ENCODE data around the gene ECD. TPM values are rescaled to one million over a fixed set of nuclear protein-coding genes. Genes with fewer than 3 reads are reported as not detected.
A peak's percentile ranks its signal among the peaks of the same experiment; 100 is the strongest.
"Not testable (repeated sequence)": the region's sequence is repeated elsewhere in the genome, so short reads cannot be mapped to it uniquely, and the experiment has no call there.

ECD gene
- total RNA-seq, 1 donor from 2014 or later = 15.8 TPM

GRCh38 chr10:73119952-73120351 lies 47.9 kb downstream of the ECD start:
- H3K4me3 ChIP-seq = no peak overlapping the region
- peak overlapping the region; percentile 81 for H3K27ac ChIP-seq (replicated peaks)
- no peak for DNase-seq
- no peaks in the 10 kb centered on the region for H3K27me3 ChIP-seq (ENCODE audit: low read depth)
- no peaks in the 10 kb centered on the region for H3K9me3 ChIP-seq (replicated peaks)
- peaks cover 34% of the 10 kb centered on the region for H3K36me3 ChIP-seq
- intact Hi-C loops (cut with micrococcal nuclease) = no loop called here
- TF ChIP-seq CTCF (IDR thresholded peaks at IDR 0.05; ENCODE audit: borderline replicate concordance) = no peak
- H3K4me1 ChIP-seq = peaks cover 26% of the 10 kb centered on the region

DNA sequence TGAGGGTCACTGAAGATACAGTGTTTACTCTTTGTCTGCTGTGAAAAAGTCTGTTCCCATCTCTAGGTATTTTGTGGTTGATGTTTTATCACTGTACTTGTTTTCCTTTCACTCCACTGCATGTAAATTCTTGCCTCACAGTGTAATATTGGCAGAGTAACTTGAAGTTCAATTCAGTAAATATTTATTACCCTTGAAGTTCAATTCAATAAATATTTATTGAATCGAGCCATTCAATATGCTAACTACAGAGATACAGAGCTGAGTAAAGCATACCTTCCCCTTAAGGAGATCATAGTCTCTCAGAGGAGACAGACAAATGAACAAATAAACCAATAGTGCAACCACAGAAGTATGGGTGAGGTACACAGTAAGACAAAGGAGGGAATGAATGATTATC lies 48.4 kb downstream of the ECD start:
- H3K9me3 ChIP-seq (replicated peaks) = no peaks in the 10 kb centered on the region
- peak overlapping the region; percentile 81 for H3K27ac ChIP-seq (replicated peaks)
- H3K4me3 ChIP-seq = no peak overlapping the region
- H3K27me3 ChIP-seq (ENCODE audit: low read depth) = no peaks in the 10 kb centered on the region
- intact Hi-C loops (cut with micrococcal nuclease) = no loop called here
- TF ChIP-seq CTCF (IDR thresholded peaks at IDR 0.05; ENCODE audit: borderline replicate concordance) = no peak
- peaks cover 29% of the 10 kb centered on the region for H3K36me3 ChIP-seq
- no peak for DNase-seq
- peaks cover 26% of the 10 kb centered on the region for H3K4me1 ChIP-seq

GRCh38 chr10:73117976-73118743 lies 49.6 kb downstream of the ECD start:
- Histone ChIP-seq H3K27ac (replicated peaks) (peak overlapping the region; percentile 81), H3K36me3 (peaks cover 16% of the 10 kb centered on the region), H3K27me3 (ENCODE audit: low read depth) (no peaks in the 10 kb centered on the region), H3K9me3 (replicated peaks) (no peaks in the 10 kb centered on the region), H3K4me1 (peaks cover 37% of the 10 kb centered on the region), H3K4me3 (peak overlapping the region; percentile 2)
- TF ChIP-seq CTCF (IDR thresholded peaks at IDR 0.05; ENCODE audit: borderline replicate concordance) = no peak
- intact Hi-C loops (cut with micrococcal nuclease) = no loop called here
- DNase-seq = no peak

- no peak overlapping the region for H3K4me3 ChIP-seq
- TF ChIP-seq CTCF (IDR thresholded peaks at IDR 0.05; ENCODE audit: borderline replicate concordance) = no peak
- intact Hi-C loops (cut with micrococcal nuclease) = no loop called here
- peaks cover 53% of the 10 kb centered on the region for H3K4me1 ChIP-seq
- H3K27me3 ChIP-seq (ENCODE audit: low read depth) = no peaks in the 10 kb centered on the region
- peak overlapping the region; percentile 81 for H3K27ac ChIP-seq (replicated peaks)
- no peak for DNase-seq
- peaks cover 12% of the 10 kb centered on the region for H3K36me3 ChIP-seq
- H3K9me3 ChIP-seq (replicated peaks) = no peaks in the 10 kb centered on the region
Measured at GRCh38 chr10:73116017-73116416, 51.8 kb downstream of the ECD start.

DNA sequence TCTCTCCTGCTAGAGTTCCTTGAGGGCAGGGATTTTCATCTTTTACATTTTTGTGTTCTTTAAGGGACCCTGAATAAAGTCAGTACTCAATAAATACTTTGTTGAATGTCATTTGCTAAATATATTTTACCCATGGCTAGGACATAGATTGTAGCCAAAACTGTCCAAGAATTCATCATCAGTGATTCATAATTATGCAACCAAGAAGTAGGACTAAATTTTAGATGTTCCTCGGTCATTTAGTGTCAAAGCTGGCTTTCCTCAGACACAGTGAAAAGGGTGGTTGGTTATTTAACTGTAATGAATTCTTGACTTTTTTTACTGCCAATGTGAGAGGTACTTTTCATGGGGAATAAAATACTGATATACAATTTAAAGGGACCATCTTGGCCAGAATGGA lies 54.3 kb downstream of the ECD start:
- Histone ChIP-seq H3K4me3 (no peak overlapping the region), H3K4me1 (peaks cover 56% of the 10 kb centered on the region), H3K9me3 (replicated peaks) (no peaks in the 10 kb centered on the region), H3K27ac (replicated peaks) (peak overlapping the region; percentile 96), H3K36me3 (peaks cover 11% of the 10 kb centered on the region), H3K27me3 (ENCODE audit: low read depth) (no peaks in the 10 kb centered on the region)
- TF ChIP-seq CTCF (IDR thresholded peaks at IDR 0.05; ENCODE audit: borderline replicate concordance) = no peak
- DNase-seq = no peak
- intact Hi-C loops (cut with micrococcal nuclease) = no loop called here

- H3K27me3 ChIP-seq (ENCODE audit: low read depth); intact Hi-C loops (cut with micrococcal nuclease); H3K4me3 ChIP-seq; H3K9me3 ChIP-seq (replicated peaks); DNase-seq: not testable (repeated sequence)
- Histone ChIP-seq H3K27ac (replicated peaks) (peak overlapping the region; percentile 96), H3K4me1 (peaks cover 43% of the 10 kb centered on the region), H3K36me3 (peaks cover 11% of the 10 kb centered on the region)
Measured at GRCh38 chr10:73112032-73112431, 55.8 kb downstream of the ECD start.

Measured in left ventricle myocardium inferior (tissue), 1 donor.